Stimulated activated CD8-positive, alpha-beta memory T cell treated with anti-CD3 and anti-CD28 coated beads, Interleukin-12 subunit alpha, Interleukin-12 subunit beta, amount 100 ng/mL, for 24 hours (primary cell): Measurements from ENCODE around the gene PPP2R2B.

ENCODE experiments used
- DNase-seq: peaks from one replicate; pipeline ENCODE4 v3.0.0-alpha.2; 2020; ENCODE audit errors: extremely low read depth

PPP2R2B gene

DNA sequence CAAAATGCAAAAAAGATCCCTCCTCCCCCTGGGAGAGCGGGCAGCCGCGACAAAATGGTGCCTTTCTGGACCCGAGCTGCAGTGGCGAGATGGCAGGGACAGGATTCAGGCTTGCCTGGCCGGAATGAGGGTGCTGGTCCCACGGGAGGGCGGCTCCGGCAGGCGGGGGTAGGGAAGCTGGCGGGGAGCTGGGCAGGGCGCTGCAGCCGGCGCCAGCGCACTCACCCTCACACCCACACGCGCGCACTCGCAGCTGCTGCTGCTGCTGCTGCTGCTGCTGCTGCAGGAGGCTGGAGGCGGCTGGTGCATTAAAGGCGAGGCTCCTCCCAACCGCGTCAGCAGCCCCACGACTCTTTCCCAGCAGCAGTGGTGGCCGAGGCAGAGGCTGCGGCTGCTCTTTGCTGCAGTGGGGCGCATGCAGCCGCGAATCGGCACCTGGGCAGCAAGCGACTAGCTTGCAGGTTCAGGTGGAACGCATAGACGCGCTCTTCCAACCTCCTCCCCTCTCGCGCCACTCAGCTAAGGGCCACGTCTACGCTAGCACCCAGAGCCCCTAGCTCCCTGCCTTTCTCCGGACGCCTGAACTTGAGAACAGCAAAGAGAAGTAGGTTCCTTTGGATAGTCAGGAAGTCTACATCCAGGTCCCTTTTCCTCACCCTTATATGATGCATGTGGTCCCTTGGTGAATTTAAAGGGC is at the start of gene PPP2R2B:
PPP2R2B (minus strand) TSS at position 282 of the 697 bp plus-strand sequence.
- no peak for DNase-seq

GRCh38 chr5:146924132-146924531 is 45.6 kb upstream of the PPP2R2B start:
- no peak for DNase-seq

DNA sequence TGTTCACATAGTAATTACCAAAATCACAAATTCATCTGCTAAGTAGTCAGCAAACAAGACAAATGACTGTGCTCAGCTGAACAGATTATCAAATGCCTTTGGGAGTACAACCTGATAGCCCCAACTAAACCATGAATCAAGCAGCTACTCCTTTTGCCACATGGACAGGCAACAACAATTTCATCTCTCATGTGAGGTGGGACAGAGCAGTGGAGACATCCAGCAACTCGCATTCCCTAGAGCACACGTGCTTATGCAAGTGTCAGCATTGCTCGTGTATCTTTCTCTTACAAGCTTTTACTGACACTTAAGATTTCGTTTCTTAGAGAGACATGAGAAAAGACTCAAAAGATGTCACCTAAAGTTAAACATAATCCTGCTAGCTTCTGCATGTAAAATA is 42.7 kb upstream of the PPP2R2B start:
- no peak for DNase-seq

DNA sequence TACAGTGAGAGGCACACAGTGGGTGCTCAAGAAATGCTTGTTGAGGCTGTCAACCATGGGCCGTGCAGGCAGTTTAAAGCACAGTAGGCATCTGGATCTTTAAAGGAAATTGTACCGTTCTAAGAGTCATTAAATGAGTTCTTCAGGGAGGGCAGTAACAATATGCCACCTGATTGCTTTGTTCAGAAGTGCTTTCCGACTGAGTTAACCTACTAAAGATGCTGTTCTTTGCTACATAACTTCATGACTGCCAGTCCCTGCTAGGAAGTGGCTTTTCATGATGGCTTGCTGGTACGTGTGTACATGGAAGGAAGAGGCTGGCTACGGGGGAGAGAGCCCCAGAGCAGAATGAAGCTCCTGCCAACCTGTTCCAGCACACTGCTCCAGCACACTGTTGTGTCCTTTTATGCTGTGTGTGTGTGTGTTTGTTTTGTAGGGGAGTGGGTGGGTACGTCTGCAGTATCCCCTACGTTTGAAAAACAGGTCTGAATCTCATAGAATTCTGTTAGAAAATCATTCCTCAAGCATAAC is 41.9 kb upstream of the PPP2R2B start:
- no peak for DNase-seq

DNA sequence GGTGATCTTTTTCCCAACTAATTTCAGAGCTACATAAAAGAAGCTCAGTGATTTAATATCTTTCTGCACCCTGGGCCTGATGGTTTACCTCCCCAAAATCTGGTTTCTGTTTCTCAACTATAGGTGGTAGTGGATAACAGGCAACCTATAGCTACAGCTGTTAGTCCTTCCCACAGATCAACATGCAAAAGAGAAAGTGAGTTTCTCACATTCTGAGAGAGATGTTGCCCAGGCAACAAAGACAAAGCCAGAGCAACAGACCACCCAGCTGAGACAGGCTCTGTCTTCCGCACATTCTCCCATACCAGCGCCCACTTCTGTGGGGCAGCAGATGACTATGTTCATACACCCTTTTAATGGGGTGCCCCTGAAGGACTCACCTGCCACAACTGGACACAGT is 40.7 kb upstream of the PPP2R2B start:
- DNase-seq = no peak

- no peak for DNase-seq
Observed at GRCh38 chr5:146917931-146918330, 39.4 kb upstream of the PPP2R2B start.

DNA sequence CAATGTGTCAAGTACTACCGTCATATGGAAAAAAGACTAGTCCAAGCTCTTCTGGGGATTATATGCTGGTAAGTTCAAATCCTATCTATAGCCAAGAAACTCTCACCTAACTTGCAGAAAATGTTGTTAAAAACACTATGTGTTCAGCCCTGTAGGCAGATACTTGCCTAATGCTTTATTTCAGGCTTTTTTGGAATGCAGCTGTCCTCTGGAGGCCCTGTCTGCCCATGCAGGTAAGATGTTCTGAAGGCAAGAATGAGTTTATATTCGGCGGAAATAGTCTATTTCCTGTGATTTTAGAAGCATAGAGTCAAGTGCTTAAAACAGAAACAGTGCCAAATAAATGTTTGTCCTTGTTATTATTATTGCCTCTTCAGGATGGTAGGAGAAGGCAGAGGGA is 34.3 kb upstream of the PPP2R2B start:
- DNase-seq = no peak

DNA sequence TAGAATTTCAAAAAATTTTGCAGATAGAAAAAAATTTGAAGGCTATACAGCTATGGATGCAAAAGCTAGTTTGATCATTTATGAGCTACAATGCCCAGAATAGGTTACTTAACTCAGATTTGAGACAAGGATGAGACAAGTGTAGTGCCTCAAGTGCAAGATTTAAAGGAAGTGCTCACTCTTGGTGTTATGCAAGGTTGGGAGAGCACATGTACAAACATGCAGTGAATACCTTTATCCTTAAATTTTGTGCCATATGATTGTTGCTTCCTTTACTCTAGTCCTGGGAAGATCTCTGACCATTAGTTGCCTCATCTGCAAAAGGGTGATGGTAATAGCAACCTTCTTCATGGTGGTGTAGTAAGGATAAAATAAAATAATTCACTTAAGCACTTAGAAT is 31.7 kb upstream of the PPP2R2B start:
- no peak for DNase-seq

DNA sequence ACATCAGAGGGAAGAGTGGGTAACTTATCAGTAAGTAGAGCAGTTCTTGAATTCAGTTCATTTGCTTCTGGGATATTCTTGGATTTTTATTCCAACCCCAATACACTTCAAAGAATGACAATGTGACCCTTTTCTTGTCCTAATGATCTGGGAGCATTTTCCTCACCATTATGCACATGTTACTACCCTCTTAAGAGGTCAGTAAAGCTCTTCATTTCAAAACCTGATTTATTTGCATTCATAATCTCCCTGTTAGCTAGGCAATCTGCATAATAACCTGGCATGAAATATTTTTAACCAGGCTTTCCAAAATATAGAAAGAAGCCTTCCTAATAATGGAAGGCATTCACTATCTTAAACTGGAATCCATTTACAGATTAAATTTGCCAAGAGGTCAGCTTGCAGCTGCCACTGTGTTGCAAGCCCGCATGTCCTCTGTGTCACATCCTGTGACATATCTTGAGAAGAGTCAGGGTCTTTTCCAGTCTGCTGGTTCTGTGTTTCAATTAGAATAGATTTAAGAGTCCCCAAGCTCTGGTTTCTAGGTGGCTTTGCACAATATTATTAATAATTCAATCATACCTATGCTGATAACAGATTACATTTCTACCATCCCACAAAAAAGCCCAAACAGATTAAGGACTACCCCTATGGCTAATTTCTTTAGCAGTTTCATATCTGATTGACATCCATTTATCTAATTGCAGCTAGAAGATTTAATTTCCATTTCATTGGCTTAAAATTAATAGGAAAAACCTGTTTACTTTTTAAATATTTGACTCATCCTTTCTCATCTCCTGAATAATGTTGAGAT is 30.9 kb upstream of the PPP2R2B start:
- DNase-seq = no peak

GRCh38 chr5:146906803-146907202 is 28.2 kb upstream of the PPP2R2B start:
- no peak for DNase-seq

GRCh38 chr5:146904890-146905289 is 26.3 kb upstream of the PPP2R2B start:
- DNase-seq = no peak

- no peak for DNase-seq
Observed at GRCh38 chr5:146903789-146904188, 25.2 kb upstream of the PPP2R2B start.

DNA sequence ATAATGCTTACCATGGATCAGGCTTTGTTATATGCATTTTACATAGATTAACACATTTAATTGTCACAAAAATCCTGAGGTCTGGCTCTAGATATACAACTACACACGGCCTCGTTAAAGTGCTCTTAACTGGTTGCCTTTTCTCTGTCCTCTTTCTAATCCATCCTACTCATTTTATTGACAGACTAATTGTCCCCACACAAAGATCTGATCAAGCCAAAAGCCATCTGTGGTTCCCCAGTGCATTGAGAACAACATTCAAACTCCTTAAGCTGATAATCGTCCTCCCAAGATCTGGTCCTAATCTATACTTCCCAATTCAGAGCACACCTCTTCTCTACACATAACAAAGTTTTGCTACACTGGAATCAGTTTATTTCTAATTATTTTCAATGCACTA is 23.9 kb upstream of the PPP2R2B start:
- DNase-seq = no peak

- DNase-seq = no peak
Observed at GRCh38 chr5:146897061-146897460, 18.5 kb upstream of the PPP2R2B start.

GRCh38 chr5:146894753-146895521 is 16.4 kb upstream of the PPP2R2B start:
- no peak for DNase-seq

GRCh38 chr5:146893991-146894390 is 15.4 kb upstream of the PPP2R2B start:
- DNase-seq = no peak

GRCh38 chr5:146892231-146892630 is 13.7 kb upstream of the PPP2R2B start:
- no peak for DNase-seq

GRCh38 chr5:146891511-146891910 is 13.0 kb upstream of the PPP2R2B start:
- DNase-seq = no peak

- no peak for DNase-seq
Observed at GRCh38 chr5:146890731-146891440, 12.3 kb upstream of the PPP2R2B start.

DNA sequence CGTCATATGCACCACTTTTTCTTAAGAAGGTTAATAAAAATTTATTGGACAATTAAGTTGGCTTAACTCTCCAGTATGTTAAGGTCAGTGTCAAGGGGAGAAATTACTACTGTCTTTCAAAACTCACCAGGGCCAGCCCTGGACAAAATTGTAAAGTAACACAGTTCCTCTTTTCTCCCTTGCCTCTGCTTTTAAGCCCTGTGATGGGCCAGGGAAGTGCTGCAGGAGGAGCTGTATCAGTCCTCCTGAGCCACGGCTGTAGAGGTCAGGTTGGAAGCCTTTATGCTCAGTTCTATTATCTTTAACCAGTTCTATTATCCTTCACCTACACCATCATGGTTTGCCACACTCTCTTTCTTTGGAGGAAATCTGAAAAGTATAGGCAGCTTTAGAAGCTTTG is 11.5 kb upstream of the PPP2R2B start:
- no peak for DNase-seq

DNA sequence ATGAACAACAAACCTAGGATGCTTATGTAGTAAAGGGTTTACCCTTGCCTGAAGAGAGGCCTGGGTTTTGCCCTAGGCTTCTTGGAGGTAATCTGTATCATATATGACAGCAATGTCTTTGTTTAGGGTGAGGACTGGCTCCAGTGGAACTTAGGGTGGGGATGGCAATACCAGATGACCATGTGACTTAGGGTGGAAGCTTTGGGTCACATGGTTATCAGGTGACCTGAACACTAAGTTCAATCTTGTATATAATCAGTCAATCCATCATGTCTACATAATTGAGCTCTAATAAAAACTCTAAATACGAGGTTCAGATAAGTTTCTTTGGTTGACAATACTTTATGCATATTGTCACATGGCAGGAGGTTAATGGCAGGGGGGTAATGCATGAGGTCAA is 10.6 kb upstream of the PPP2R2B start:
- no peak for DNase-seq
